SK-N-SH (cell line): Measurements from ENCODE around the gene BEST2. TPM values are rescaled to one million over a fixed set of nuclear protein-coding genes. Genes with fewer than 3 reads are reported as not detected.
A peak's percentile ranks its signal among the peaks of the same experiment; 100 is the strongest.

Experiments
- CTCF ChIA-PET: fragments of 300-600, 350-600 bp; formaldehyde crosslinking; extraction: SDS; loops from one replicate; lab custom pipeline; 2021; lab: Yijun Ruan, JAX
- POLR2A ChIA-PET: fragments of 350-600 bp; sonication (Branson Sonifier 250); formaldehyde crosslinking; extraction: SDS; loops from one replicate; lab custom pipeline; 2020; ENCODE audit warnings: antibody characterized with exemption, inconsistent platforms; lab: Yijun Ruan, JAX
- DNase-seq: peaks from one replicate; pipeline ENCODE4 v3.0.0; 2012
- H2AFZ ChIP-seq: fragments of 200-600 bp; sonication (generic); 2 replicates; pipeline ENCODE4 v1.8.1; 2016; ENCODE audit warnings: antibody characterized with exemption, mild to moderate bottlenecking, low read depth
- H3F3A ChIP-seq: fragments of 200-600 bp; sonication (generic); replicated peaks from 2 replicates; pipeline ENCODE3; 2016; ENCODE audit warnings: antibody characterized with exemption, mild to moderate bottlenecking; ENCODE audit not compliant: insufficient read depth
- H3K27ac ChIP-seq, 2 experiments: fragments of 200-500 bp in 1 of 2; fragments of 200-600 bp in 1 of 2; sonication (Bioruptor generic) in 1 of 2; sonication (generic), shearing (Covaris generic) in 1 of 2; 2 replicates each; pipeline versions ENCODE4 v1.5.1 to v1.6.1; 2014 to 2016; ENCODE audit warnings: low read depth in 2 of 2, inconsistent platforms in 1 of 2, low read length in 1 of 2, mild to moderate bottlenecking in 1 of 2, mixed read lengths in 1 of 2
- H3K27me3 ChIP-seq: fragments of 200-600 bp; sonication (generic), shearing (Covaris generic); 2 replicates; pipeline ENCODE4 v1.6.1; 2016; ENCODE audit warnings: mixed run types; ENCODE audit not compliant: insufficient read depth
- H3K36me3 ChIP-seq, 2 experiments: fragments of 200-500 bp in 1 of 2; fragments of 200-600 bp in 1 of 2; sonication (Bioruptor generic) in 1 of 2; sonication (generic) in 1 of 2; replicated peaks in 1 of 2; 2 replicates each; pipeline versions ENCODE3 to v1.5.1; 2014 to 2016; ENCODE audit warnings: low read length in 1 of 2, mild to moderate bottlenecking in 1 of 2; ENCODE audit not compliant: insufficient read depth in 2 of 2, control insufficient read depth in 1 of 2
- H3K4me1 ChIP-seq, 2 experiments: fragments of 200-500 bp in 1 of 2; fragments of 200-600 bp in 1 of 2; sonication (Bioruptor generic) in 1 of 2; sonication (generic), shearing (Covaris generic) in 1 of 2; 2 replicates each; pipeline versions ENCODE4 v1.5.1 to v1.6.1; 2014 to 2016; ENCODE audit warnings: low read depth in 1 of 2, low read length in 1 of 2, mixed run types in 1 of 2; ENCODE audit not compliant: insufficient read depth in 2 of 2, control insufficient read depth in 1 of 2
- H3K4me2 ChIP-seq: fragments of 200-600 bp; sonication (generic), shearing (Covaris generic); 2 replicates; pipeline ENCODE4 v1.6.1; 2017; ENCODE audit warnings: mixed run types
- H3K4me3 ChIP-seq, 2 experiments: fragments of 200-500 bp in 1 of 2; fragments of 200-600 bp in 1 of 2; sonication (Bioruptor generic) in 1 of 2; sonication (generic), shearing (Covaris generic) in 1 of 2; 2 replicates each; pipeline versions ENCODE4 v1.5.1 to v1.8.1; 2014 to 2016; ENCODE audit warnings: low read depth in 2 of 2, inconsistent platforms in 1 of 2, low read length in 1 of 2, mild to moderate bottlenecking in 1 of 2, mixed read lengths in 1 of 2, moderate library complexity in 1 of 2
- H3K79me2 ChIP-seq: fragments of 200-600 bp; sonication (generic); 2 replicates; pipeline ENCODE4 v1.8.1; 2017; ENCODE audit warnings: mild to moderate bottlenecking; ENCODE audit not compliant: insufficient read depth
- H3K9ac ChIP-seq: fragments of 200-600 bp; sonication (generic); 2 replicates; pipeline ENCODE4 v1.6.1; 2017; ENCODE audit warnings: mixed run types
- H3K9me2 ChIP-seq: fragments of 200-600 bp; sonication (generic); 2 replicates; pipeline ENCODE4 v1.6.1; 2017; ENCODE audit warnings: mixed run types
- H3K9me3 ChIP-seq: fragments of 200-600 bp; sonication (generic); 2 replicates; pipeline ENCODE4 v1.6.1; 2017; ENCODE audit warnings: mixed run types, mild to moderate bottlenecking, moderate library complexity
- H4K20me1 ChIP-seq: fragments of 200-600 bp; sonication (generic); 2 replicates; pipeline ENCODE4 v1.6.1; 2017; ENCODE audit warnings: mild to moderate bottlenecking, mixed run types; ENCODE audit not compliant: insufficient read depth
- CHD2 ChIP-seq: fragments of 150-350 bp; IDR thresholded peaks from 2 replicates; pipeline ENCODE4 v1.6.1; 2018; ENCODE audit warnings: low read length; ENCODE audit not compliant: partially characterized antibody
- ELF1 ChIP-seq: IDR thresholded peaks from 2 replicates; pipeline ENCODE4 v1.4.0; 2012
- EZH2phosphoT487 ChIP-seq: fragments of 200-600 bp; sonication (generic); IDR thresholded peaks from 2 replicates; pipeline ENCODE4 v1.6.1; 2017; ENCODE audit warnings: low read depth, mixed run types, mild to moderate bottlenecking, antibody characterized with exemption, moderate library complexity, borderline replicate concordance
- FOXM1 ChIP-seq: IDR thresholded peaks from 2 replicates; pipeline ENCODE4 v1.4.0; 2012; ENCODE audit warnings: low read depth, mild to moderate bottlenecking
- GABPA ChIP-seq: IDR thresholded peaks from 2 replicates; pipeline ENCODE4 v1.4.0; 2012; ENCODE audit warnings: low read depth, mild to moderate bottlenecking
- GATA2 ChIP-seq: sonication (generic); formaldehyde crosslinking; IDR thresholded peaks from 2 replicates; pipeline ENCODE4 v1.5.0; 2020; ENCODE audit warnings: mild to moderate bottlenecking, missing genetic modification reagents
- JUND ChIP-seq: IDR thresholded peaks from 2 replicates; pipeline ENCODE4 v1.4.0; 2012
- NFIC ChIP-seq: IDR thresholded peaks from 2 replicates; pipeline ENCODE4 v1.4.0; 2012; ENCODE audit warnings: borderline replicate concordance
- NRF1 ChIP-seq: IDR thresholded peaks from 2 replicates; pipeline ENCODE4 v1.6.1; 2012; ENCODE audit warnings: low read depth, mild to moderate bottlenecking, low read length
- RAD21 ChIP-seq: IDR thresholded peaks from 2 replicates; pipeline ENCODE4 v1.6.1; 2012; ENCODE audit warnings: mild to moderate bottlenecking, low read length
- RXRA ChIP-seq: IDR thresholded peaks from 2 replicates; pipeline ENCODE4 v1.4.0; 2012; ENCODE audit warnings: low read depth, mild to moderate bottlenecking, borderline replicate concordance
- SIN3A ChIP-seq: IDR thresholded peaks from 2 replicates; pipeline ENCODE4 v1.6.1; 2012; ENCODE audit warnings: low read depth, mild to moderate bottlenecking, low read length, moderate library complexity, borderline replicate concordance
- TCF12 ChIP-seq: IDR thresholded peaks from 2 replicates; pipeline ENCODE4 v1.4.0; 2012
- WGBS: methylation state at CpG from one replicate; pipeline ENCODE4 v1.1.6; 2017; ENCODE audit warnings: low lambda C conversion rate; 5-methylcytosine and 5-hydroxymethylcytosine counted together
- polyA plus RNA-seq, 3 experiments: library from polyadenylated mRNA; depleted of rRNA; stranded (reverse); fragments of >200 nt; gene quantifications; 2 replicates each; pipeline ENCODE4 v1.2.3, GENCODE V29; 2012
- TF ChIP-seq, protein P1 (sequence below): IDR thresholded peaks from 2 replicates; pipeline ENCODE4 v1.4.0; 2012; ENCODE audit warnings: low read depth
- TF ChIP-seq, protein P2 (sequence below): fragments of 150-350 bp; IDR thresholded peaks from 2 replicates; pipeline ENCODE4 v1.6.1; 2016; ENCODE audit warnings: mild to moderate bottlenecking, low read depth, low read length
- TF ChIP-seq, protein P3 (sequence below): IDR thresholded peaks from 2 replicates; pipeline ENCODE4 v1.6.1; 2012; ENCODE audit warnings: mild to moderate bottlenecking, low read depth, low read length, moderate library complexity

The BEST2 gene
- polyA plus RNA-seq, 1 of the 3 experiments (the other 2 are of a cell fraction): not detected

DNA sequence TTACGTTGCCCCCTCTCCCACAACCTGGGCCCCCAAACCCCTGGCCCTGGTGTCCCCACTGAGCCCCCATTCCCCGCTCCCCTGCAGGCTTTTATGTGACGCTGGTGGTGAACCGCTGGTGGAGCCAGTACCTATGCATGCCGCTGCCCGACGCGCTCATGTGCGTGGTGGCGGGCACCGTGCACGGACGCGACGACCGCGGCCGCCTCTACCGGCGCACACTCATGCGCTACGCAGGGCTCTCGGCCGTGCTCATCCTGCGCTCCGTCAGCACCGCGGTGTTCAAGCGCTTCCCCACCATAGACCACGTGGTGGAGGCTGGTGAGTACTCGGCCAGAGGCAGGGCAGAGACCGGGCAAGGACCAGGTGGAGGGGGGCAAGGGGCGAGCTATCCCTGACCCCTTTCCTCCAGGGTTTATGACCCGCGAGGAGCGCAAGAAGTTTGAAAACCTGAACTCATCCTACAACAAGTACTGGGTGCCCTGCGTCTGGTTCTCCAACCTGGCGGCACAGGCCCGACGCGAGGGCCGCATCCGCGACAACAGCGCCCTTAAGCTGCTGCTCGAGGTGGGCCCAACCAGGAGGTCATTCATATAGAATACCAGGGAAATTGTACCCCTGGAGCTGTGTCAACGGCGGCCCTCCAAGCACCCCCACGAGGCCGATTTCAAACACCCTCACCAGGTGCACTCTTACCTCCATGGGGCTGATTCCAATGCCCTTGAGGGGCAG lies 3.0 kb downstream of the BEST2 start:
- peak; percentile 22 for DNase-seq
- POLR2A ChIA-PET: no interaction called here
- no peak for TF ChIP-seq GABPA
- TF ChIP-seq TCF12: no peak
- no peak for TF ChIP-seq GATA2 (CRISPR knock-in tag)
- TF ChIP-seq CHD2: no peak
- TF ChIP-seq ELF1: no peak
- TF ChIP-seq, protein P1, sequence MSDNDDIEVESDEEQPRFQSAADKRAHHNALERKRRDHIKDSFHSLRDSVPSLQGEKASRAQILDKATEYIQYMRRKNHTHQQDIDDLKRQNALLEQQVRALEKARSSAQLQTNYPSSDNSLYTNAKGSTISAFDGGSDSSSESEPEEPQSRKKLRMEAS: no peak
- TF ChIP-seq SIN3A: no peak
- TF ChIP-seq JUND: no peak
- TF ChIP-seq FOXM1: no peak
- TF ChIP-seq NFIC: no peak
- no peak for TF ChIP-seq EZH2phosphoT487
- TF ChIP-seq, protein P2, sequence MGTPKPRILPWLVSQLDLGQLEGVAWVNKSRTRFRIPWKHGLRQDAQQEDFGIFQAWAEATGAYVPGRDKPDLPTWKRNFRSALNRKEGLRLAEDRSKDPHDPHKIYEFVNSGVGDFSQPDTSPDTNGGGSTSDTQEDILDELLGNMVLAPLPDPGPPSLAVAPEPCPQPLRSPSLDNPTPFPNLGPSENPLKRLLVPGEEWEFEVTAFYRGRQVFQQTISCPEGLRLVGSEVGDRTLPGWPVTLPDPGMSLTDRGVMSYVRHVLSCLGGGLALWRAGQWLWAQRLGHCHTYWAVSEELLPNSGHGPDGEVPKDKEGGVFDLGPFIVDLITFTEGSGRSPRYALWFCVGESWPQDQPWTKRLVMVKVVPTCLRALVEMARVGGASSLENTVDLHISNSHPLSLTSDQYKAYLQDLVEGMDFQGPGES: no peak
- TF ChIP-seq, protein P3, sequence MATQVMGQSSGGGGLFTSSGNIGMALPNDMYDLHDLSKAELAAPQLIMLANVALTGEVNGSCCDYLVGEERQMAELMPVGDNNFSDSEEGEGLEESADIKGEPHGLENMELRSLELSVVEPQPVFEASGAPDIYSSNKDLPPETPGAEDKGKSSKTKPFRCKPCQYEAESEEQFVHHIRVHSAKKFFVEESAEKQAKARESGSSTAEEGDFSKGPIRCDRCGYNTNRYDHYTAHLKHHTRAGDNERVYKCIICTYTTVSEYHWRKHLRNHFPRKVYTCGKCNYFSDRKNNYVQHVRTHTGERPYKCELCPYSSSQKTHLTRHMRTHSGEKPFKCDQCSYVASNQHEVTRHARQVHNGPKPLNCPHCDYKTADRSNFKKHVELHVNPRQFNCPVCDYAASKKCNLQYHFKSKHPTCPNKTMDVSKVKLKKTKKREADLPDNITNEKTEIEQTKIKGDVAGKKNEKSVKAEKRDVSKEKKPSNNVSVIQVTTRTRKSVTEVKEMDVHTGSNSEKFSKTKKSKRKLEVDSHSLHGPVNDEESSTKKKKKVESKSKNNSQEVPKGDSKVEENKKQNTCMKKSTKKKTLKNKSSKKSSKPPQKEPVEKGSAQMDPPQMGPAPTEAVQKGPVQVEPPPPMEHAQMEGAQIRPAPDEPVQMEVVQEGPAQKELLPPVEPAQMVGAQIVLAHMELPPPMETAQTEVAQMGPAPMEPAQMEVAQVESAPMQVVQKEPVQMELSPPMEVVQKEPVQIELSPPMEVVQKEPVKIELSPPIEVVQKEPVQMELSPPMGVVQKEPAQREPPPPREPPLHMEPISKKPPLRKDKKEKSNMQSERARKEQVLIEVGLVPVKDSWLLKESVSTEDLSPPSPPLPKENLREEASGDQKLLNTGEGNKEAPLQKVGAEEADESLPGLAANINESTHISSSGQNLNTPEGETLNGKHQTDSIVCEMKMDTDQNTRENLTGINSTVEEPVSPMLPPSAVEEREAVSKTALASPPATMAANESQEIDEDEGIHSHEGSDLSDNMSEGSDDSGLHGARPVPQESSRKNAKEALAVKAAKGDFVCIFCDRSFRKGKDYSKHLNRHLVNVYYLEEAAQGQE: no peak
- no peak for TF ChIP-seq RXRA
- TF ChIP-seq NRF1: no peak
- TF ChIP-seq RAD21: no peak
- TF ChIP-seq, all 33 proteins: peak for 0
- H3K27me3 ChIP-seq: peaks cover 40% of the 10 kb centered on the region
- H3K9me3 ChIP-seq: no peaks in the 10 kb centered on the region
- H3K4me3 ChIP-seq: no peak overlapping the region
- H3K27ac ChIP-seq: no peak overlapping the region
- CTCF ChIA-PET: interaction anchor here (1.2 to 23.9 kb wide), 4 partner anchors 7 to 93 kb away, joined by 3 to 321 read pairs (median 273); partner anchors contain the start of genes BEST2, GET3, JUNB and PRDX2
- peaks cover 10% of the 10 kb centered on the region for H3F3A ChIP-seq
- WGBS: 79% methylated on average over 38 of the region's 50 CpGs
- peaks cover 0 to 7% of the 10 kb centered on the region in 2 experiments for H3K4me1 ChIP-seq
- H3K79me2 ChIP-seq: no peaks in the 10 kb centered on the region
- H4K20me1 ChIP-seq: no peaks in the 10 kb centered on the region
- no peak overlapping the region for H2AFZ ChIP-seq
- no peak overlapping the region for H3K4me2 ChIP-seq
- no peak overlapping the region for H3K9ac ChIP-seq
- no peaks in the 10 kb centered on the region for H3K36me3 ChIP-seq
- H3K9me2 ChIP-seq: no peaks in the 10 kb centered on the region
